VCaP (cell line): ENCODE measurements around the gene SSBP3.

ENCODE experiments used
- H3K27ac ChIP-seq: fragments of 450-650 bp; 2 replicates; pipeline ENCODE4 v1.5.1; 2017
- CTCF ChIP-seq: fragments of 450-650 bp; conservative IDR thresholded peaks from 2 replicates; pipeline ENCODE4 v1.5.1; 2017; ENCODE audit warnings: mild to moderate bottlenecking, moderate library complexity

SSBP3 gene

GRCh38 chr1:54289712-54290233, 116.4 kb downstream of the SSBP3 start:
- TF ChIP-seq CTCF, result no peak
- H3K27ac ChIP-seq, result peak overlapping the region; percentile 49

- H3K27ac ChIP-seq, result peak overlapping the region; percentile 67
- no peak for TF ChIP-seq CTCF
Measured at GRCh38 chr1:54287801-54288211, 118.4 kb downstream of the SSBP3 start.

- no peak for TF ChIP-seq CTCF
- H3K27ac ChIP-seq, result peak overlapping the region; percentile 67
Measured at GRCh38 chr1:54287176-54287650, 119.0 kb downstream of the SSBP3 start.

GRCh38 chr1:54285815-54286345, 120.3 kb downstream of the SSBP3 start:
- no peak for TF ChIP-seq CTCF

GRCh38 chr1:54284781-54285529, 121.2 kb downstream of the SSBP3 start:
- no peak for TF ChIP-seq CTCF
- H3K27ac ChIP-seq, result no peak overlapping the region

More at GRCh38 chr1:54285815-54286345, 120.3 kb downstream of the SSBP3 start:
- H3K27ac ChIP-seq, result peak overlapping the region; percentile 67

GRCh38 chr1:54283635-54284385, 122.4 kb downstream of the SSBP3 start:
- no peak for TF ChIP-seq CTCF
- H3K27ac ChIP-seq, result no peak overlapping the region
